Neuronal stem cell (in vitro differentiated cells): ENCODE results near the gene PWWP2B.

Experiments used
- DNase-seq: peaks from one replicate; pipeline ENCODE4 v3.0.0-alpha.2; 2013; ENCODE audit warnings: low spot score
- H2AFZ ChIP-seq: one replicate; pipeline ENCODE4 v1.6.1; 2013; ENCODE audit warnings: mild to moderate bottlenecking, low read length, inconsistent platforms
- H2AK5ac ChIP-seq: 2 replicates; pipeline ENCODE4 v1.6.1; 2013; ENCODE audit warnings: low read depth, mild to moderate bottlenecking, inconsistent platforms, low read length, moderate library complexity, mixed read lengths
- H2BK120ac ChIP-seq: 2 replicates; pipeline ENCODE4 v1.6.1; 2013; ENCODE audit warnings: low read depth, mild to moderate bottlenecking, inconsistent platforms, low read length, moderate library complexity, mixed read lengths
- H2BK12ac ChIP-seq: one replicate; pipeline ENCODE4 v1.6.1; 2013; ENCODE audit warnings: low read length, inconsistent platforms
- H2BK15ac ChIP-seq: 2 replicates; pipeline ENCODE4 v1.6.1; 2013; ENCODE audit warnings: mild to moderate bottlenecking, low read length, inconsistent platforms, mixed read lengths
- H2BK5ac ChIP-seq: one replicate; pipeline ENCODE4 v1.6.1; 2013; ENCODE audit warnings: inconsistent platforms, mild to moderate bottlenecking, low read length, moderate library complexity
- H3K14ac ChIP-seq: one replicate; pipeline ENCODE4 v1.6.1; 2013; ENCODE audit warnings: low read length, inconsistent platforms
- H3K18ac ChIP-seq: 2 replicates; pipeline ENCODE4 v1.6.1; 2013; ENCODE audit warnings: low read length, inconsistent platforms
- H3K23ac ChIP-seq: 2 replicates; pipeline ENCODE4 v1.6.1; 2013; ENCODE audit warnings: low read depth, mild to moderate bottlenecking, mixed read lengths, low read length, inconsistent platforms; ENCODE audit not compliant: poor library complexity
- H3K27ac ChIP-seq: replicated peaks from 3 replicates; pipeline ENCODE4 v1.5.1; 2013; ENCODE audit warnings: low read length, inconsistent platforms
- H3K27me3 ChIP-seq, 3 experiments: 2 replicates each; pipeline ENCODE4 v1.6.1; 2013; ENCODE audit warnings: low read length in 3 of 3, mild to moderate bottlenecking in 2 of 3, inconsistent platforms in 1 of 3, low read depth in 1 of 3, mixed read lengths in 1 of 3, moderate library complexity in 1 of 3; ENCODE audit not compliant: control insufficient read depth in 3 of 3, insufficient read depth in 3 of 3
- H3K36me3 ChIP-seq, 2 donors: replicated peaks in 1 of 2; 2 replicates each; pipeline ENCODE4 v1.6.1; 2013; ENCODE audit warnings: low read length in 2 of 2; ENCODE audit not compliant: control insufficient read depth in 2 of 2, insufficient read depth in 2 of 2
- H3K4ac ChIP-seq: 2 replicates; pipeline ENCODE4 v1.6.1; 2013; ENCODE audit warnings: inconsistent platforms, mild to moderate bottlenecking, low read length, moderate library complexity
- H3K4me1 ChIP-seq, 2 donors: 1 replicate in 1 of 2; 2 replicates in 1 of 2; pipeline ENCODE4 v1.6.1; 2013; ENCODE audit warnings: low read length in 2 of 2, low read depth in 1 of 2; ENCODE audit not compliant: control insufficient read depth in 2 of 2, insufficient read depth in 1 of 2
- H3K4me2 ChIP-seq: one replicate; pipeline ENCODE4 v1.6.1; 2013; ENCODE audit warnings: mild to moderate bottlenecking, low read length, inconsistent platforms; ENCODE audit not compliant: insufficient read depth, poor library complexity, severe bottlenecking
- H3K4me3 ChIP-seq, 2 donors: 2 replicates each; pipeline ENCODE4 v1.5.1; 2013; ENCODE audit warnings: low read length in 2 of 2, mild to moderate bottlenecking in 2 of 2, inconsistent platforms in 1 of 2, moderate library complexity in 1 of 2
- H3K79me1 ChIP-seq: one replicate; pipeline ENCODE4 v1.6.1; 2013; ENCODE audit warnings: low read depth, mild to moderate bottlenecking, inconsistent platforms, low read length, moderate library complexity
- H3K9ac ChIP-seq: one replicate; pipeline ENCODE4 v1.6.1; 2013; ENCODE audit warnings: mild to moderate bottlenecking, low read depth, low read length, inconsistent platforms; ENCODE audit not compliant: poor library complexity
- H3K9me3 ChIP-seq, 2 donors: replicated peaks in 1 of 2; 2 replicates each; pipeline versions ENCODE3 to v1.6.1; 2013; ENCODE audit warnings: low read length in 2 of 2, mild to moderate bottlenecking in 2 of 2, inconsistent platforms in 1 of 2, low read depth in 1 of 2, mixed read lengths in 1 of 2, moderate library complexity in 1 of 2; ENCODE audit not compliant: control insufficient read depth in 2 of 2, insufficient read depth in 1 of 2
- H4K8ac ChIP-seq: one replicate; pipeline ENCODE4 v1.6.1; 2013; ENCODE audit warnings: low read depth, mild to moderate bottlenecking, inconsistent platforms, low read length, moderate library complexity
- H4K91ac ChIP-seq: one replicate; pipeline ENCODE4 v1.6.1; 2013; ENCODE audit warnings: low read length, low read depth, mild to moderate bottlenecking, inconsistent platforms; ENCODE audit not compliant: poor library complexity
- WGBS, 2 donors: extraction: QIAGEN DNeasy Blood & Tissue Kit; methylation state at CpG; one replicate each; pipeline ENCODE4 v1.1.7; 2013; ENCODE audit warnings: missing lambda C conversion rate in 2 of 2, mixed read lengths in 1 of 2; ENCODE audit not compliant: insufficient read length in 2 of 2, insufficient replicate concordance in 1 of 2; ENCODE audit errors: extremely low coverage in 2 of 2; 5-methylcytosine and 5-hydroxymethylcytosine counted together

PWWP2B gene

GRCh38 chr10:132410779-132411532, 14.0 kb downstream of the PWWP2B start:
- Histone ChIP-seq H3K4me2 (no peak overlapping the region), H3K4me3 (no peak overlapping the region), H3K79me1 (peaks cover 2% of the 10 kb centered on the region), H2BK5ac (peak overlapping the region; percentile 82), H3K4me1 (peaks cover 6 to 26% of the 10 kb centered on the region in 2 donors), H4K91ac (no peak overlapping the region), H2AFZ (no peak overlapping the region), H3K36me3 (peaks cover 2 to 18% of the 10 kb centered on the region in 2 donors), H4K8ac (no peak overlapping the region), H2BK120ac (no peak overlapping the region), H2AK5ac (peak overlapping the region; percentile 57), H3K27ac (no peak overlapping the region), H3K18ac (peak overlapping the region; percentile 65), H3K27me3 (peaks cover 0 to 2% (median 0%) of the 10 kb centered on the region in 3 experiments), H3K14ac (peak overlapping the region; percentile 71), H3K4ac (peak overlapping the region; percentile 10), H3K9ac (peak overlapping the region; percentile 55), H3K23ac (no peak overlapping the region), H2BK12ac (no peak overlapping the region), H2BK15ac (peak overlapping the region; percentile 21), H3K9me3 (peaks cover 0 to 4% of the 10 kb centered on the region in 2 donors)
- no peak for DNase-seq
- WGBS, 2 donors, result no CpG with 5 or more reads among the region's 28 CpGs

- Histone ChIP-seq H2BK120ac (no peak overlapping the region), H3K4me1 (peaks cover 6 to 26% of the 10 kb centered on the region in 2 donors), H2BK12ac (no peak overlapping the region), H2AFZ (no peak overlapping the region), H3K79me1 (peaks cover 2% of the 10 kb centered on the region), H3K23ac (no peak overlapping the region), H3K27me3 (peaks cover 0 to 2% (median 0%) of the 10 kb centered on the region in 3 experiments), H3K27ac (no peak overlapping the region), H3K9me3 (peaks cover 0 to 4% of the 10 kb centered on the region in 2 donors), H2AK5ac (peak overlapping the region; percentile 37), H3K36me3 (peaks cover 2 to 11% of the 10 kb centered on the region in 2 donors), H3K9ac (no peak overlapping the region), H3K4me3 (no peak overlapping the region), H4K8ac (no peak overlapping the region), H3K4me2 (no peak overlapping the region), H3K18ac (no peak overlapping the region), H2BK5ac (peak overlapping the region; percentile 54), H4K91ac (no peak overlapping the region), H3K4ac (no peak overlapping the region), H2BK15ac (no peak overlapping the region), H3K14ac (peak overlapping the region; percentile 49)
- no peak for DNase-seq
- no CpG with 5 or more reads among the region's 23 CpGs for WGBS, 2 donors
Observed at GRCh38 chr10:132411561-132412253, 14.7 kb downstream of the PWWP2B start.

GRCh38 chr10:132412316-132413192, 15.6 kb downstream of the PWWP2B start:
- no CpG with 5 or more reads among the region's 29 CpGs for WGBS, 2 donors

More at GRCh38 chr10:132412316-132413192, 15.6 kb downstream of the PWWP2B start:
- Histone ChIP-seq H3K4me1 (peaks cover 6 to 26% of the 10 kb centered on the region in 2 donors), H3K18ac (peak overlapping the region; percentile 38), H2BK5ac (peak overlapping the region; percentile 53), H3K27ac (no peak overlapping the region), H3K36me3 (peaks cover 2 to 4% of the 10 kb centered on the region in 2 donors), H3K4ac (peak overlapping the region; percentile 37), H2BK12ac (peak overlapping the region; percentile 84), H3K9ac (no peak overlapping the region), H3K79me1 (peaks cover 2% of the 10 kb centered on the region), H2AK5ac (peak overlapping the region; percentile 37), H3K4me2 (no peak overlapping the region), H3K9me3 (peaks cover 0 to 4% of the 10 kb centered on the region in 2 donors), H4K8ac (no peak overlapping the region), H2BK120ac (no peak overlapping the region), H2BK15ac (no peak overlapping the region), H4K91ac (no peak overlapping the region), H3K23ac (no peak overlapping the region), H3K4me3 (no peak overlapping the region), H3K27me3 (peaks cover 0 to 2% (median 0%) of the 10 kb centered on the region in 3 experiments), H2AFZ (no peak overlapping the region), H3K14ac (peak overlapping the region; percentile 38)
- DNase-seq, result no peak
